HG02763 (cell line): ENCODE measurements around the gene ZNF571.

Experiments
- ATAC-seq: cut with Tn5 transposase; IDR thresholded peaks from one replicate; pipeline ENCODE4 v1.9.1; 2021; ENCODE audit warnings: mild to moderate bottlenecking, moderate library complexity; ENCODE audit not compliant: unreplicated experiment

Gene ZNF571

DNA sequence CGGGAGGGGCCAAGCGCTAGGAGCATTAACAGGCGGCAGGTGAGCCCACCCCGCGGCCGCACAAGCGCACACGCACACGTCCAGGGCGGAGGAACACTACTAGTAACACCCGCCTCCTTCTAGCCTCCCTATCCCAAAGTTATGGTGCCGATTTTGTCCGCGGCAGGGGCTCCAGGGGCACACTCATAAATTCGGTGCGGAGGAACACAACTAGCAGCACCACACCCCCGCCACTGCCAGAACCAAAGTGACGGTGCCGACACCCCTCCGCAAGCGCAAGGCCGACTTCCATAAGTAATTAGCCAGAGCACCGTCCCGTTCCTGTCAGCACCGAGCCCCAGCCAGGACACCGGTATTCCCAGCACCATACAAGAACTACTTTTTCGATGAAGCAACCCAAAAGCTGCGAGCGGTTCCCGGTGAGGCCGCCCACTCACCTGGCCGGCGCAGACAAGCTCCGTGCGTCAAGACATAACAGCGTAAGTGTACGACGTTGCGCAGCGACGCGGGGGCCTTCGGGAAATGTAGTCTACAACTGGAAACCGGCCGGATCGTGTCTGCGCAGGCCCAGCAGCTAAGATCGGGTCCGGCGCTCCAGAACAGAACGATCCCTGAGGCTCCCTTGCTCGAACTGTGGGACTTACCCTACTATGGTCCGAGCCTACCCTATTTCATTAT is at the start of gene ZNF571, which contains the start of gene ZNF540:
TSS of gene ZNF571 (minus strand) at position 489 of the 678 bp plus-strand sequence. CDS start 8,116 bp downstream, outside the sequence.
TSS of gene ZNF540 (plus strand) at position 573 of the 678 bp plus-strand sequence. CDS start 3,572 bp downstream, outside the sequence.
- peak; percentile 96 for ATAC-seq

DNA sequence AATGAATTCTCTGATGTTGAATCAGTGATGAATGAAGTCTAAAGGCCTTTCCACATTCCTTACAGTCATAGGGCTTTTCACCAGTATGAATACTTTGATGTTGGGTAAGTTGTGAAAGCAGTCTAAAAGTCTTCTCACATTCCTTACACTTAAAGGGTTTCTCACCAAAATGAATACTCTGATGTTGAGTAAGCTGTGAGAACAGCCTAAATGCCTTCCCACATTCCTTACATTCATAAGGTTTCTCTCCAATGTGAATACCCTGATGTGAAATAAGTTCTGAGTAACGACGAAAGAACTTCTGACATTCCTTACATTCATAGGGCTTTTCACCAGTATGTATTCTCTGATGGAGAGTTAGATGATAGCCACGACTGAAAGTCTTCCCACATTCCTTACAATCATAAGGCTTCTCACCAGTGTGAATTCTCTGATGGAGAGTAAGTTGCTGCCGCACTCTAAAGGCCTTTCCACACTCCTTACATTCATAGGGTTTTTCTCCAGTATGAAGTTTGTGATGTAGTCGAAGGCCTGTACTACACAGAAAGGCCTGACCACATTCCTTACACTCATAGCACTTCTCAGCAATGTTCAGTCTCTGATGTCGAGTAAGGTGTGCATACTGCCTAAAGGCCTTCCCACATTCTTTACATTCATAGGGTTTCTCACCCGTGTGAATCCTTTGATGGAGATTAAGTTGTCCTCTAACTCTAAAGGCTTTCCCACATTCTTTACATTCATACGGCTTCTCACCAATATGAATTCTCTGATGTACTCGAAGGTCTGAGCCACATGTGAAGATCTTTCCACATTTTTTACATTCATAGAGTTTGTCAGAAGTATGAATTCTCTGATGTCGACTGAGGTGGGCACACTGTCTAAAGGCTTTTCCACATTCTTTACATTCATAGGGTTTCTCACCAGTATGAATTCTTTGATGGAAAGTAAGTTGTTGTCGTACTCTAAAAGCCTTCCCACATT is 40.8 kb upstream of the ZNF571 start:
- ATAC-seq: no peak

DNA sequence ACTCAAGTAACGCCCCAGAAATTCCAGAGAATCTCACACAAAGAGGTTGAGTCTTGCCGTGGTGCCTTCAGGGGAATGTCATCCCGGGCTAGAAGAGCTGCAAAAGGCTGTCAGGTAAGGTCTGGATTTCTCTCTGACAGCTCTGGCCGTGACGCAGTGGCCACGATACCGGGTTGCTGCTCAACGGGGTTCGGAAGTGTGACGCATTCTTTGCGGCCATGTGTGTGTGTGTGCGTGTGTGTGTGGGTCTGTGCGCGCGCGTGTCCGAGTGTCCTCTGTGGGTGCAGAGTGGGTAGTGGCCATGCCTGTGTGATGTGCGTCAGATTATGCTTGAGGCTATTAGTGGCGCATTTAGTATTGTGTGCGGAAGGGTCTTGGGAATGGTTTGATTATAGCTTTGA is 390 bp upstream of the ZNF571 start:
- peak; percentile 35 for ATAC-seq

DNA sequence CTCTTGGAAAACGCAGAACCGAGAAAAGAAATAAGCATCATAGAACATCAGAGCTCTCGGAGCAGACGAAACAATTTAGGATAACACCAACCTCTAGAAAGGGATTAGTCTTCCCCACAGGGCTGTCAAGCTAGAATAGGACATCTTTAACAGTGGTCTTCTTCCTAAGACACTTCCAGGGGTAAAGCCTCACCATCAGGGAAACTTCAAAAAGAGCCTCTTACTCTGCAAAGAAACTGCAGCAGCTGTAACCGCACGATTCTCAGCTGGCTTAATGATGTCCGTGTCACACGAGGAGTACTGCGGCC is 642 bp downstream of the ZNF571 start:
- ATAC-seq: no peak

DNA sequence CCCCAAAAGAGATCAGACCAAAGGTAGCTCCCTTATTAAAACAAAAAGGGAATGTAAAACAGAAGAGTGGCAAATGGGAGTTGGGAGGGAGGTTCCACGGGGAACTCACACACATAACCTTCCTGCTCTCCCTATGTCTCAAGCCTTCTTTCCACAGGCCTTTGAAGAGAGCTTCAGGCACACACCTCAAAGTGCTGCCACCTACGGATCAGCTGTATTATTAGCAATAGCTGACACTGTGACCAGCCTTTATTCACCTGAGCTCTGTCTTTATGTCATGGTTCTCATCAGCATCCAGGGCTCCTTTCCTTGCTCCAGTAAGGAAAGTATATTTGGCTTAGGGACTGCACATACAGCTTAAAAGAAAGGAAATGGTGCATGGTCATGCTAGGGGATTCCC is 11.3 kb downstream of the ZNF571 start:
- ATAC-seq: no peak

DNA sequence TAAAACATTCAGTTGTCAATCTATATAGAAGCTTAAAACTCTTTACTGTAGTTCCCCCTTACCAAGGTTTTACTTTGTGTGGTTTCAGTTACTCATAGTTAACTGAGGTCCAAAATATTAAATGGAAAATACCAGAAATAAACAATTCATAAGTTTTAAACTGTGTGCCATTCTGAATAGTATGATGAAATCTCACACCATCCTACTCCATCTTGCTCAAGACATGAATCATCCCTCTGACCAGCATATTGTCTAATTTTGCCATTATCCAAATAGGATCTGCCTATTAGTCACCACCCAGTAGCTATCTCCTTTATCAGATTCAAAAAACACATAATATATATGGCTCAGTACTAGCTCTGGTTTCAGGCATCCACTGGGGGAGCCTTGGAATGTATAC is 22.4 kb downstream of the ZNF571 start:
- no peak for ATAC-seq

DNA sequence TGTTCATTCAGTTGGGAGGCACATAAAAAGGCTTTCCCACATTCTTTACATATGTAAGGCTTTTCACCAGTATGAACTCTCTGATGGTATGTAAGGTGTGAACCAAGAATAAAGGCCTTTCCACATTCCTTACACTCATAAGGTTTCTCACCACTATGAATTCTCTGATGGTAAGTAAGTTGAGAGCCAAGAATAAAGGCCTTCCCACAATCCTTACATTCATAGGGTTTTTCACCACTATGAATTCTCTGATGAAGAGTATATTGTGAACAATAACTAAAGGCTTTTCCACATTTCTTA is 29.3 kb downstream of the ZNF571 start:
- ATAC-seq: no peak

DNA sequence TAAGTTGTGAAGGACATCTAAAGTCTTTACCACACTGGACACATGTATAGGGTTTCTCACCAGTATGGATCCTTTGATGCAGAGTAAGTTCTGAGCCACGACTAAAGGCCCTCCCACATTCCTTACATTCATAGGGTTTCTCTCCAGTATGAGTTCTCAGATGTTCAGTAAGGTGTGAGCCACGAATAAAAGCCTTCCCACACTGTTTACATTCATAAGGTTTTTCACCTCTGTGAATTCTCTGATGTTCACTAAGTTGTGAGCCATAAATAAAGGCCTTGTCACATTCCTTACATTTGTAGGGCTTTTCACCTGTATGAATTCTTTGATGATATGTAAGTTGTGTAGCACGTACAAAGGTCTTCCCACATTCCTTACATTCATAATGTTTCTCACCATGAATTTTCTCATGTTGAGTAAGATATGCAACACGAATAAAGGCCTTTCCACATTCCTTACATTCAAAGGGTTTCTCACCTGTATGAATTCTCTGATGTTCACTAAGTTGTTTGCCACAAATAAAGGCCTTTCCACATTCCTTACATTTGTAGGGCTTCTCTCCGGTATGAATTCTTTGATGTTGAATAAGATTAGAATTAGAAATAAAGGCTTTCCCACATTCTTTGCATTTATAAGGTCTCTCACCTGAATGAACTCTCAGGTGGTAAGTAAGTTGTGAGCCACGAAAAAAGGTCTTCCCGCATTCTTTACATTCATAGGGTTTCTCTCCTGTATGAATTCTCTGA is 29.8 kb downstream of the ZNF571 start:
- no peak for ATAC-seq

DNA sequence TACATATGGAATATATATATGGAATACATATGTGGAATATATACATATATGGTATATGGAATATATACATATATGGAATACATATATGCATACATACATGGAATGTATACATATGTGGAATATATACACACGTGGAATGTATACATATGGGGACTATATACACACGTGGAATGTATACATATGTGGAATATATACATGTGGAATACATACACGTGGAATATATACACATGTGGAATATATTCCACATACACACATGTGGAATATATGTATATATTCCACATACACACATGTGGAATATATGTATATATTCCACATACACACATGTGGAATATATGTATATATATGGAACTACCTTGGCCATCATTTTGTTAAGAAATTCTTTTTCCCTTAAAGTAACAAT is 31.1 kb downstream of the ZNF571 start:
- ATAC-seq: no peak

DNA sequence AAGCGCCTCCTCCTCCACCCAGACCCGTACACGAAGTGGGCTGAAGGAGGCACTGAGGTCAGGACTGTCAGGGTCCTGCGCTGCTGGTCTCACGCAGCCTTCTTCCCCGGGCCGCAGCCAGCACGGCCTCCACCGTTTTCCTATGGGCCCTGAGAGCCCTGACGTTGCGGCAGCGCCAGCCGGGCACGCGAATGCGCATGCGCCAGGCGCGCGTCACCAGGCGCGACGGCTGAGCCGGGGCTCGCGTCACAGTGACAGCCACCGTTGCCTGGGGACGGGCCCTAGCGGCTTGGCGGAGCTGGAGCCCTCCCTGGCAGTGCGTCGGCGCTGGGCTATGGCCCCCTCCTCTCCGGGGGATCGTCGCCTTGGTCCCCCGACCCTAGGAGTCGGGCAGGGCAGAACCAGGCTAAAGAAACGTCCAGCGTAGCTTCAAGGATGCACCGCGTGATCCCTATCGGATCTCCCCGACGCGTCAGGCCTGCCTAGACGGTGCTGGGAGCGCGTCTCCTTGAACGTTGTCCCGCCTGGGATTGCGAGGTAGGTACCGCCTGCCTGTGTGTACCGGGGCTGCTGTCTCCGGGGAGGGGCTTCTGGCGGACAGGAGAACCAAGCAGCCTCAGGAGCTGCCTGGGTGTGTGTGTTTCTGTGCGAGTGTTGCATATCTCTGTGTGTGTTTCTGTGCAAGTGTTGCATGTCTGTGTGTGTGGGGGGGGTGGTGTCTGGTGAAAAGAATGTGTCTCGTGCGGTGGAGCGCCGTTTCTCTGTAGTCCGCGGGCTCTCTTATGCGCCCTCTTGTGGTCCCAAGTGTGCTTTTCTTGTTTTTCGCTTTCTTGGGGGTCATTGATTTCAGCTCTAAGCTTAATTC is 43.2 kb downstream of the ZNF571 start:
- ATAC-seq: no peak

DNA sequence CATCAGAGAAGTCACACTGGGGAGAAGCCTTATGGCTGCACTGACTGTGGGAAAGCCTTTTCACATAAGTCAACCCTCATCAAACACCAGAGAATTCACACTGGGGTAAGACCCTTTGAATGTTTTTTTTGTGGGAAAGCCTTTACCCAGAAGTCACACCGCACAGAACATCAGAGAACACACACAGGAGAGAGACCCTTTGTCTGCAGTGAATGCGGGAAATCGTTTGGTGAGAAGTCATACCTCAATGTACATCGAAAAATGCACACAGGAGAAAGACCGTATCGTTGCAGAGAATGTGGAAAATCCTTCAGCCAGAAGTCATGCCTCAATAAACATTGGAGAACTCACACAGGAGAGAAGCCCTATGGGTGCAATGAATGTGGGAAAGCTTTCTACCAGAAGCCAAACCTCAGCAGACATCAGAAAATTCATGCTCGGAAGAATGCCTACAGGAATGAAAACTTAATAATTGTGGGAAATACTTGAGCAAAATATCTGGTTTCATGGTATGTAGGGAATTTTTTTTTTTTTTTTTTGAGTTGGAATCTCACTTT is 57.1 kb downstream of the ZNF571 start:
- no peak for ATAC-seq

DNA sequence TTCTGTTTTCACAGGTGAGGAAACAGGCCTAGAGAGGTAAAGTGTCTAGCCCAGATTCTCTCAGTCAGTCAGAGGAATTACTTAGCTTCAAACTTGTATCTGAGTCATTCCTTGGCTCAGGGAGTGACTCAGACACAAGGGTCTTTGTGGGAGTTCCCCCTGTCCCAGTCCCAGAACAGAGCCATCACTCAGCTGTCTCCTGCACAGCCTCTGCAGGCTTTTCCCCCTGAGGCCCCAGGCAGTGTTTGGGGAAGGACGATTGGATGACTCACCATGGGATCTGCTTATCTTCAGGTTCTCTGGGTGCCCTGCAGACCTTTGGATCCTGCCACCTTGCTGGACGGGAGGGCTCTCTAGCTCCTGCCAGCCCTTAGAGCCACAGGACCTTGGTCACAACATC is 74.7 kb downstream of the ZNF571 start:
- no peak for ATAC-seq
